HepG2 (cell line): ENCODE results near the gene CISD2. TPM values are rescaled to one million over a fixed set of nuclear protein-coding genes. Genes with fewer than 3 reads are reported as not detected.

Experiments
- AKNA ChIP-seq: sonication (generic); formaldehyde crosslinking; IDR thresholded peaks from 2 replicates; pipeline ENCODE4 v1.4.0; 2020; ENCODE audit warnings: missing genetic modification reagents, borderline replicate concordance
- BCL6 ChIP-seq: IDR thresholded peaks from 2 replicates; pipeline ENCODE4 v1.6.1; 2016; ENCODE audit warnings: missing genetic modification reagents, missing compliant biosample characterization
- FLYWCH1 ChIP-seq: sonication (generic); formaldehyde crosslinking; IDR thresholded peaks from 2 replicates; pipeline ENCODE4 v1.8.1; 2023; ENCODE audit warnings: mild to moderate bottlenecking, missing genetic modification reagents
- GABPA ChIP-seq, 2 experiments: IDR thresholded peaks; 2 replicates each; pipeline ENCODE4 v1.6.1; 2011 to 2016; ENCODE audit warnings: low read depth in 2 of 2, low read length in 1 of 2, missing biosample characterization in 1 of 2, missing genetic modification characterization in 1 of 2
- HMG20B ChIP-seq: conservative IDR thresholded peaks from 2 replicates; pipeline ENCODE4 v1.6.1; 2016; ENCODE audit warnings: missing genetic modification reagents, missing compliant biosample characterization
- JUND ChIP-seq: sonication (generic); formaldehyde crosslinking; IDR thresholded peaks from 2 replicates; pipeline ENCODE4 v1.8.0; 2022; ENCODE audit warnings: mild to moderate bottlenecking, missing genetic modification reagents
- KDM6A ChIP-seq: IDR thresholded peaks from 2 replicates; pipeline ENCODE4 v1.6.1; 2016; ENCODE audit warnings: low read depth
- MEIS1 ChIP-seq: sonication (generic); formaldehyde crosslinking; IDR thresholded peaks from 2 replicates; pipeline ENCODE4 v1.9.0; 2021; ENCODE audit warnings: mild to moderate bottlenecking, missing genetic modification reagents, moderate library complexity, borderline replicate concordance
- NPAS2 ChIP-seq: sonication (generic); formaldehyde crosslinking; IDR thresholded peaks from 2 replicates; pipeline ENCODE4 v1.8.0; 2022; ENCODE audit warnings: mild to moderate bottlenecking, missing genetic modification reagents, borderline replicate concordance
- POLR2G ChIP-seq: fragments of 200-400 bp; formaldehyde crosslinking; IDR thresholded peaks from 2 replicates; pipeline ENCODE4 v1.6.1; 2018; ENCODE audit warnings: mild to moderate bottlenecking, low read depth, low read length, moderate library complexity
- PREB ChIP-seq: sonication (generic); formaldehyde crosslinking; IDR thresholded peaks from 2 replicates; pipeline ENCODE4 v1.4.0; 2020; ENCODE audit warnings: missing genetic modification reagents
- SIN3B ChIP-seq: fragments of 150-350 bp; IDR thresholded peaks from 2 replicates; pipeline ENCODE4 v1.6.1; 2014; ENCODE audit warnings: low read length
- SP1 ChIP-seq, 2 experiments: fragments of 450-650 bp in 1 of 2; sonication (generic) in 1 of 2; formaldehyde crosslinking in 1 of 2; IDR thresholded peaks; 2 replicates each; pipeline versions ENCODE4 v1.4.0 to v1.6.1; 2016 to 2020; ENCODE audit warnings: missing genetic modification reagents in 1 of 2
- XRCC5 ChIP-seq: fragments of 200-400 bp; formaldehyde crosslinking; optimal IDR thresholded peaks from 2 replicates; pipeline ENCODE3; 2017; ENCODE audit warnings: mild to moderate bottlenecking, low read length
- ZFP37 ChIP-seq: sonication (generic); formaldehyde crosslinking; IDR thresholded peaks from 2 replicates; pipeline ENCODE4 v1.4.0; 2020; ENCODE audit warnings: missing genetic modification reagents, borderline replicate concordance
- ZNF160 ChIP-seq: sonication (generic); formaldehyde crosslinking; IDR thresholded peaks from 2 replicates; pipeline ENCODE4 v1.8.0; 2022; ENCODE audit warnings: mild to moderate bottlenecking, inconsistent platforms, missing genetic modification reagents
- ZNF235 ChIP-seq: sonication (generic); formaldehyde crosslinking; IDR thresholded peaks from 2 replicates; pipeline ENCODE4 v1.8.1; 2023; ENCODE audit warnings: mild to moderate bottlenecking, missing genetic modification reagents, borderline replicate concordance
- ZNF3 ChIP-seq: IDR thresholded peaks from 2 replicates; pipeline ENCODE4 v1.7.0; 2017; ENCODE audit warnings: inconsistent platforms
- ZNF430 ChIP-seq: sonication (generic); formaldehyde crosslinking; IDR thresholded peaks from 2 replicates; pipeline ENCODE4 v1.9.0; 2021; ENCODE audit warnings: mild to moderate bottlenecking, missing genetic modification reagents
- ZNF841 ChIP-seq: sonication (generic); formaldehyde crosslinking; IDR thresholded peaks from 2 replicates; pipeline ENCODE4 v1.8.1; 2023; ENCODE audit warnings: missing genetic modification reagents, borderline replicate concordance
- polyA plus RNA-seq, 8 experiments: library from polyadenylated mRNA; depleted of rRNA in 3 of 8; stranded (reverse) in 7 of 8; unstranded in 1 of 8; fragments of >200 nt; fragmentation: Illumina TruSeq in 4 of 8; extraction: Trizol in 4 of 8; gene quantifications; 2 replicates each; pipeline versions ENCODE4 v1.2.1 to v1.2.3, GENCODE V29; 2011 to 2016; ENCODE audit warnings: low read depth in 4 of 8, missing spikeins in 1 of 8, mixed read lengths in 1 of 8; ENCODE audit not compliant: insufficient read depth in 1 of 8
- total RNA-seq, 5 experiments: library from RNA; depleted of rRNA; stranded (reverse); fragments of >200 nt; fragmentation: Illumina TruSeq; extraction: Trizol; gene quantifications; 2 replicates each; pipeline ENCODE4 v1.2.3, GENCODE V29; 2016; ENCODE audit warnings: low read depth in 1 of 5

The CISD2 gene
- total and polyA plus RNA-seq, 2 of the 13 experiments (the other 11 are each of a cell fraction or from before 2014, with no cell fraction given), result 24.5 to 37.7 TPM

DNA sequence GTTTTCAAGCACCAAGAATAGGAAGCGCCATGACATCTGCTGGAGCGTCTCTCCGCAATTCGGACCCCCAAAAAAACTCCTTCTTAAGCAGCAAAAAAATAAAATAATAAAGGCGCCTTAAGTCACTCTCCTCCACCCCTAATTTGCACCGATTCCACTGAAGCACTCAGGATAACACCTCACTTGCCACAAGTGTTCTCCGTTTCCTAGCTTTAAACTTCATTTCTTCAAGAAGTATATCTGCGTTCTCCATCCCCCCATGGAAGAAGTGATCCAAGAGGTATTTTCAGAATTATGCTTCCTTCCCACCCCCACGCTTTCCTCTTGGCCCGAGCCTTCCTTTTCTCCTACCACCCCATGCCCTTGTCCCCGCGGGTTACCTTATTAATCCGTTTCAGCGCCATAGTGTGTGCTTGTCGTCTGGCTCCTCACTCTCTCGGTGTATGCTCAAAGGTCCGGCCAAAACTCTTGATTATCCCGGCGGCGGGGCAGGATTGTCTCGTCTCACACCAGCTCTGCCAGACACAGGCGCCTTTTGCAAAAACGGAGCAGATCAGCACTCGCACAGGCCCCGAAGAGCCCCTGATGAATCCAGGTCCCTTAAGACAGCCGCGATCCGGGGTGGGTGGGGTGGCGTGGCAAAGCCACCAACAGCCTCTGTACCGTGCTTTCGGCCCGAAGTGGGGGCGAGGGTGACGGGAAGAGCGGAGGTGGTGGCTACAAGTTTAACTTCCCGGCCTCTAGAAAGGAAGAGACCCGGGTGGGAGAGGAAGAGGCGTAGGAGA lies 42.5 kb upstream of the CISD2 start (continued):
- TF ChIP-seq AKNA (CRISPR knock-in tag), result no peak
- TF ChIP-seq PREB, result no peak
- TF ChIP-seq KDM6A (CRISPR knock-in tag), result no peak
- no peak for TF ChIP-seq SP1 (IDR thresholded peaks at IDR 0.05)
- no peak for TF ChIP-seq SP1 (CRISPR knock-in tag; IDR thresholded peaks at IDR 0.05)
- peak; percentile 48 for TF ChIP-seq GABPA (IDR thresholded peaks at IDR 0.05; ENCODE audit: low read depth, low read length)
- peak; percentile 76 for TF ChIP-seq GABPA (CRISPR knock-in tag; IDR thresholded peaks at IDR 0.05; ENCODE audit: low read depth)
- TF ChIP-seq ZNF3 (CRISPR knock-in tag), result no peak
- TF ChIP-seq SIN3B, result no peak
- TF ChIP-seq NPAS2, result no peak
- TF ChIP-seq FLYWCH1, result no peak
- no peak for TF ChIP-seq JUND (CRISPR knock-in tag)
- TF ChIP-seq ZNF160, result no peak
- 0 out of 2 replicates have a peak, but pooled peaks have one; percentile 2 for TF ChIP-seq POLR2G
- TF ChIP-seq ZNF430, result 0 out of 2 replicates have a peak, but pooled peaks have one; percentile 4
- no peak for TF ChIP-seq ZNF235
- TF ChIP-seq HMG20B (CRISPR knock-in tag), result no peak
- 0 out of 2 replicates have a peak, but pooled peaks have one; percentile 28 for TF ChIP-seq ZFP37 (CRISPR knock-in tag)
- TF ChIP-seq MEIS1 (CRISPR knock-in tag), result 0 out of 2 replicates have a peak, but pooled peaks have one; percentile 18
- no peak for TF ChIP-seq BCL6 (CRISPR knock-in tag)
- TF ChIP-seq XRCC5, result no peak
- TF ChIP-seq ZNF841 (CRISPR knock-in tag), result 0 out of 2 replicates have a peak, but pooled peaks have one; percentile 50
